Ishikawa (cell line): ENCODE measurements around the gene MED13L.

Experiments
- CREB1 ChIP-seq: IDR thresholded peaks from 2 replicates; pipeline ENCODE4 v1.6.1; 2012; ENCODE audit warnings: low read depth
- EGR1 ChIP-seq: IDR thresholded peaks from 2 replicates; pipeline ENCODE4 v1.6.1; 2012
- EP300 ChIP-seq: IDR thresholded peaks from 2 replicates; pipeline ENCODE4 v1.6.1; 2012; ENCODE audit warnings: borderline replicate concordance
- FOXM1 ChIP-seq: IDR thresholded peaks from 2 replicates; pipeline ENCODE4 v1.6.1; 2012; ENCODE audit warnings: low read depth, borderline replicate concordance
- TAF1 ChIP-seq: IDR thresholded peaks from 2 replicates; pipeline ENCODE4 v1.6.1; 2012; ENCODE audit warnings: low read depth, mild to moderate bottlenecking
- TCF12 ChIP-seq: IDR thresholded peaks from 2 replicates; pipeline ENCODE4 v1.6.1; 2012; ENCODE audit warnings: low read depth
- TEAD4 ChIP-seq: IDR thresholded peaks from 2 replicates; pipeline ENCODE4 v1.6.1; 2012
- TF ChIP-seq, protein P1 (sequence below): IDR thresholded peaks from 2 replicates; pipeline ENCODE4 v1.6.1; 2012; ENCODE audit warnings: low read depth, mild to moderate bottlenecking

- TF ChIP-seq EP300 (no peak), TAF1 (no peak), EGR1 (no peak), TCF12 (no peak), TEAD4 (no peak), FOXM1 (no peak), CREB1 (no peak)
- TF ChIP-seq, protein P1, sequence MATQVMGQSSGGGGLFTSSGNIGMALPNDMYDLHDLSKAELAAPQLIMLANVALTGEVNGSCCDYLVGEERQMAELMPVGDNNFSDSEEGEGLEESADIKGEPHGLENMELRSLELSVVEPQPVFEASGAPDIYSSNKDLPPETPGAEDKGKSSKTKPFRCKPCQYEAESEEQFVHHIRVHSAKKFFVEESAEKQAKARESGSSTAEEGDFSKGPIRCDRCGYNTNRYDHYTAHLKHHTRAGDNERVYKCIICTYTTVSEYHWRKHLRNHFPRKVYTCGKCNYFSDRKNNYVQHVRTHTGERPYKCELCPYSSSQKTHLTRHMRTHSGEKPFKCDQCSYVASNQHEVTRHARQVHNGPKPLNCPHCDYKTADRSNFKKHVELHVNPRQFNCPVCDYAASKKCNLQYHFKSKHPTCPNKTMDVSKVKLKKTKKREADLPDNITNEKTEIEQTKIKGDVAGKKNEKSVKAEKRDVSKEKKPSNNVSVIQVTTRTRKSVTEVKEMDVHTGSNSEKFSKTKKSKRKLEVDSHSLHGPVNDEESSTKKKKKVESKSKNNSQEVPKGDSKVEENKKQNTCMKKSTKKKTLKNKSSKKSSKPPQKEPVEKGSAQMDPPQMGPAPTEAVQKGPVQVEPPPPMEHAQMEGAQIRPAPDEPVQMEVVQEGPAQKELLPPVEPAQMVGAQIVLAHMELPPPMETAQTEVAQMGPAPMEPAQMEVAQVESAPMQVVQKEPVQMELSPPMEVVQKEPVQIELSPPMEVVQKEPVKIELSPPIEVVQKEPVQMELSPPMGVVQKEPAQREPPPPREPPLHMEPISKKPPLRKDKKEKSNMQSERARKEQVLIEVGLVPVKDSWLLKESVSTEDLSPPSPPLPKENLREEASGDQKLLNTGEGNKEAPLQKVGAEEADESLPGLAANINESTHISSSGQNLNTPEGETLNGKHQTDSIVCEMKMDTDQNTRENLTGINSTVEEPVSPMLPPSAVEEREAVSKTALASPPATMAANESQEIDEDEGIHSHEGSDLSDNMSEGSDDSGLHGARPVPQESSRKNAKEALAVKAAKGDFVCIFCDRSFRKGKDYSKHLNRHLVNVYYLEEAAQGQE: no peak
Measured at GRCh38 chr12:116169071-116169470, 108.4 kb downstream of the MED13L start.
